Pulmonary artery endothelial cell (primary cell): ENCODE measurements around the gene S1PR5. TPM values are rescaled to one million over a fixed set of nuclear protein-coding genes. Genes with fewer than 3 reads are reported as not detected.

Source experiments
- DNase-seq: peaks from one replicate; pipeline ENCODE4 v3.0.0-alpha.2; 2011; ENCODE audit warnings: low read depth, low spot score
- total RNA-seq: library from RNA; depleted of rRNA; stranded (reverse); fragments of >200 nt; gene quantifications from 2 replicates; pipeline ENCODE4 v1.2.3, GENCODE V29; 2014

The S1PR5 gene
- total RNA-seq, 1 donor from 2014 or later = not detected

GRCh38 chr19:10468133-10468532, 49.1 kb downstream of the S1PR5 start:
- no peak for DNase-seq

GRCh38 chr19:10467104-10467706, 50.0 kb downstream of the S1PR5 start:
- DNase-seq = no peak

GRCh38 chr19:10464456-10464855, 52.8 kb downstream of the S1PR5 start:
- DNase-seq = no peak

Other genes with a start within 250 kb of the S1PR5 start
- 20.1 and 42.0 TPM in 2 replicates for gene ICAM1, start 246.3 kb downstream of the S1PR5 start, total RNA-seq
- gene ICAM4, start 230.5 kb downstream of the S1PR5 start, total RNA-seq = 0.40 and 0.95 TPM in 2 replicates
- gene ICAM5, start 227.5 kb downstream of the S1PR5 start, total RNA-seq = 0.13 and 0.25 TPM in 2 replicates
- gene ZGLP1, start 207.6 kb downstream of the S1PR5 start, total RNA-seq = 0.26 and 0.56 TPM in 2 replicates
- 21.8 and 25.8 TPM in 2 replicates for gene FDX2, start 201.4 kb downstream of the S1PR5 start, total RNA-seq
- 10.3 and 13.8 TPM in 2 replicates for gene RAVER1, start 183.9 kb downstream of the S1PR5 start, total RNA-seq
- gene ICAM3, start 177.8 kb downstream of the S1PR5 start, total RNA-seq = 11.1 TPM in 2 replicates
- 96.9 and 143 TPM in 2 replicates for gene TYK2, start 136.9 kb downstream of the S1PR5 start, total RNA-seq
- gene CDC37, start 113.9 kb downstream of the S1PR5 start, total RNA-seq = 335 and 371 TPM in 2 replicates
- gene PDE4A, start 96.9 kb downstream of the S1PR5 start, total RNA-seq = 2.6 and 2.7 TPM in 2 replicates
- gene KEAP1, start 14.1 kb downstream of the S1PR5 start, total RNA-seq = 86.3 and 103 TPM in 2 replicates
- gene ATG4D, start 26.5 kb upstream of the S1PR5 start, total RNA-seq = 12.1 and 12.5 TPM in 2 replicates
- gene KRI1, start 48.6 kb upstream of the S1PR5 start, total RNA-seq = 9.8 and 13.7 TPM in 2 replicates
- gene CDKN2D, start 51.5 kb upstream of the S1PR5 start, total RNA-seq = 4.7 and 4.9 TPM in 2 replicates
- not detected in 2 replicates for gene AP1M2, start 69.9 kb upstream of the S1PR5 start, total RNA-seq
- 27.3 and 31.0 TPM in 2 replicates for gene SLC44A2, start 108.1 kb upstream of the S1PR5 start, total RNA-seq
- gene ILF3, start 136.9 kb upstream of the S1PR5 start, total RNA-seq = 148 and 178 TPM in 2 replicates
- 34.6 and 42.4 TPM in 2 replicates for gene QTRT1, start 184.0 kb upstream of the S1PR5 start, total RNA-seq
- gene DNM2, start 200.6 kb upstream of the S1PR5 start, total RNA-seq = 116 and 131 TPM in 2 replicates